Measurements from ENCODE around the gene AMN1. TPM values are rescaled to one million over a fixed set of nuclear protein-coding genes. Genes with fewer than 3 reads are reported as not detected.
"Not testable (repeated sequence)": the region's sequence is repeated elsewhere in the genome, so short reads cannot be mapped to it uniquely, and the experiment has no call there.

The AMN1 gene
- total RNA-seq, 1 experiment from 2014 or later: 3.9 TPM

- Histone ChIP-seq H3K4me1 (ENCODE audit: insufficient read depth, low read length) (peaks cover 23% of the 10 kb centered on the region), H3K79me2 (ENCODE audit: low read length) (no peaks in the 10 kb centered on the region), H3K27ac (ENCODE audit: low read length) (no peak overlapping the region), H3K9me2 (replicated peaks; ENCODE audit: low read length) (no peaks in the 10 kb centered on the region), H3K36me3 (ENCODE audit: low read depth, low read length) (no peaks in the 10 kb centered on the region), H4K20me1 (ENCODE audit: low read length) (no peaks in the 10 kb centered on the region), H3F3A (ENCODE audit: low read length, unreplicated experiment) (no peaks in the 10 kb centered on the region), H2AFZ (ENCODE audit: low read length) (no peak overlapping the region), H3K4me2 (ENCODE audit: low read length) (no peak overlapping the region), H3K4me3 (ENCODE audit: low read length) (no peak overlapping the region), H3K9me3 (ENCODE audit: low read length) (no peaks in the 10 kb centered on the region), H3K9ac (ENCODE audit: low read length) (no peak overlapping the region), H3K27me3 (ENCODE audit: low read length) (no peaks in the 10 kb centered on the region)
- POLR2A ChIA-PET (ENCODE audit: unreplicated experiment): no interaction called here
- CTCF ChIA-PET: no interaction called here
- TF ChIP-seq EZH2phosphoT487 (IDR thresholded peaks at IDR 0.05; ENCODE audit: borderline replicate concordance, low read length) (no peak), CTCF (conservative IDR thresholded peaks at IDR 0.05; ENCODE audit: low read depth, low read length) (no peak), EZH2 (IDR thresholded peaks at IDR 0.05; ENCODE audit: low read length, unreplicated experiment) (no peak)
- BruUV-seq (replicated peaks): no TSS peak
- DNase-seq (no peak), ATAC-seq (no peak)
- intact Hi-C loops (cut with micrococcal nuclease): no loop called here
These were observed 8.5 kb upstream of the AMN1 start for GRCh38 chr12:31737345-31737744.

- peaks cover 31% of the 10 kb centered on the region for H3K4me1 ChIP-seq (ENCODE audit: insufficient read depth, low read length)
- H2AFZ ChIP-seq (ENCODE audit: low read length): no peak overlapping the region
- H3K4me2 ChIP-seq (ENCODE audit: low read length): no peak overlapping the region
- no peaks in the 10 kb centered on the region for H3K36me3 ChIP-seq (ENCODE audit: low read depth, low read length)
- H3K9ac ChIP-seq (ENCODE audit: low read length): no peak overlapping the region
- no peaks in the 10 kb centered on the region for H3K27me3 ChIP-seq (ENCODE audit: low read length)
- TF ChIP-seq EZH2 (IDR thresholded peaks at IDR 0.05; ENCODE audit: low read length, unreplicated experiment): no peak
- no peak for TF ChIP-seq EZH2phosphoT487 (IDR thresholded peaks at IDR 0.05; ENCODE audit: borderline replicate concordance, low read length)
- TF ChIP-seq CTCF (conservative IDR thresholded peaks at IDR 0.05; ENCODE audit: low read depth, low read length): no peak
- intact Hi-C loops (cut with micrococcal nuclease): no loop called here
- no peaks in the 10 kb centered on the region for H3K9me2 ChIP-seq (replicated peaks; ENCODE audit: low read length)
- POLR2A ChIA-PET (ENCODE audit: unreplicated experiment): interaction anchor here (0.6 kb wide), 1 partner anchor 8 kb away, joined by 3 read pairs; no protein-coding TSS in a partner anchor
- BruUV-seq (replicated peaks): no TSS peak
- ATAC-seq (0 out of 2 replicates have a peak, but pooled peaks have one; percentile 16), DNase-seq (peak; percentile 60)
- H3K4me3 ChIP-seq (ENCODE audit: low read length): no peak overlapping the region
- no peaks in the 10 kb centered on the region for H3K79me2 ChIP-seq (ENCODE audit: low read length)
- CTCF ChIA-PET: no interaction called here
- no peaks in the 10 kb centered on the region for H3K9me3 ChIP-seq (ENCODE audit: low read length)
- H3K27ac ChIP-seq (ENCODE audit: low read length): peak overlapping the region; percentile 15; the same call in 1 of the 2 replicates
- no peaks in the 10 kb centered on the region for H3F3A ChIP-seq (ENCODE audit: low read length, unreplicated experiment)
- H4K20me1 ChIP-seq (ENCODE audit: low read length): no peaks in the 10 kb centered on the region
These were observed 7.7 kb upstream of the AMN1 start for GRCh38 chr12:31736472-31736871.

GRCh38 chr12:31733549-31734432 lies 5.0 kb upstream of the AMN1 start:
- not testable (repeated sequence) for ATAC-seq

More at GRCh38 chr12:31733549-31734432, 5.0 kb upstream of the AMN1 start:
- H3K4me1 ChIP-seq (ENCODE audit: insufficient read depth, low read length): peaks cover 41% of the 10 kb centered on the region
- H2AFZ ChIP-seq (ENCODE audit: low read length); BruUV-seq (replicated peaks); H3K27me3 ChIP-seq (ENCODE audit: low read length); H3K36me3 ChIP-seq (ENCODE audit: low read depth, low read length); H4K20me1 ChIP-seq (ENCODE audit: low read length); H3K4me3 ChIP-seq (ENCODE audit: low read length); CTCF ChIA-PET; H3K79me2 ChIP-seq (ENCODE audit: low read length); intact Hi-C loops (cut with micrococcal nuclease); H3K9me2 ChIP-seq (replicated peaks; ENCODE audit: low read length); H3K9me3 ChIP-seq (ENCODE audit: low read length); H3F3A ChIP-seq (ENCODE audit: low read length, unreplicated experiment): not testable (repeated sequence)
- peak overlapping the region; percentile 91 for H3K27ac ChIP-seq (ENCODE audit: low read length)
- POLR2A ChIA-PET (ENCODE audit: unreplicated experiment): interaction anchor here (0.6 to 0.7 kb wide), 2 partner anchors 16 to 30 kb away, joined by 5 to 26 read pairs; no protein-coding TSS in a partner anchor
- peak overlapping the region; percentile 63 for H3K4me2 ChIP-seq (ENCODE audit: low read length)
- peak; percentile 76 for DNase-seq
- peak overlapping the region; percentile 46 for H3K9ac ChIP-seq (ENCODE audit: low read length)

Data from PC-3 (cell line).